ENCODE results near the gene SLC37A1.
A peak's percentile ranks its signal among the peaks of the same experiment; 100 is the strongest.

SLC37A1 gene

DNA sequence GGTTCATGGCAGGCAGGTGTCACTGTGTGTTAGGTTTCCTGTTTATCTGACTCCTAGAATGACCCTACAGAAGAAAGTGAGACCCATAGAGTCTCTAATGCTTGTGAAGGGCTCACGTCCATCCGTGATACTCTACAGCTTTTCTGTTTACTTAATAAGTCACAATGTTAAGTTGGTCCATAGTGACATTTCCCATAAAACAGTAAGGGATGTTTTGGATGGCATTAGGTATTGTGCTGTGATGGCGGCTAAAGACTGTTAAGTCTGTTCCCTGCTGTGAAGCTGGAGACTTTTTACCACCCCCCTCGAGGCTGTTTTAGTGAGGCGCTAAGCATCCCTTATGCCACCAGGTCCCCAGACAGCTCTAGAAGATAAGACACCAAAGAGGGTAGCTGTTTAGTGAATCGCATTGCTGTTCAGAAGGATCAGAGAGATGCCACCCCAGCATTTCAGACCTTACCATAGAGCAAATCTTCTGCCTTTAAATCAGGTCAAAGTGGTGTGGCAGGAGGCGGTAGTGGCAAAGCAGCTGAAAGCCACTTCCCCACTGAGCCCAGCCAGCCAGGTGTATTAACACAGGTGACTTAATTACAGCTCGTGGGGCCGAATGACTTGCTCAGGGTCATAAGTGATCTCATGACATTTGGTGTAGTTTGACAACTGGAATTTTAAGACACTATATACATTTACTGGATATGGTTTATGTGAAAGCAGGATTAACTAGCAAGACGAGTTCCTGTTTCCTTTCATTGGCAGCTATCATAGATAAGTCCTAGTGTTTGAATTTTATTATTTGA is 25.0 kb downstream of the SLC37A1 start:
- TF ChIP-seq, protein P1, sequence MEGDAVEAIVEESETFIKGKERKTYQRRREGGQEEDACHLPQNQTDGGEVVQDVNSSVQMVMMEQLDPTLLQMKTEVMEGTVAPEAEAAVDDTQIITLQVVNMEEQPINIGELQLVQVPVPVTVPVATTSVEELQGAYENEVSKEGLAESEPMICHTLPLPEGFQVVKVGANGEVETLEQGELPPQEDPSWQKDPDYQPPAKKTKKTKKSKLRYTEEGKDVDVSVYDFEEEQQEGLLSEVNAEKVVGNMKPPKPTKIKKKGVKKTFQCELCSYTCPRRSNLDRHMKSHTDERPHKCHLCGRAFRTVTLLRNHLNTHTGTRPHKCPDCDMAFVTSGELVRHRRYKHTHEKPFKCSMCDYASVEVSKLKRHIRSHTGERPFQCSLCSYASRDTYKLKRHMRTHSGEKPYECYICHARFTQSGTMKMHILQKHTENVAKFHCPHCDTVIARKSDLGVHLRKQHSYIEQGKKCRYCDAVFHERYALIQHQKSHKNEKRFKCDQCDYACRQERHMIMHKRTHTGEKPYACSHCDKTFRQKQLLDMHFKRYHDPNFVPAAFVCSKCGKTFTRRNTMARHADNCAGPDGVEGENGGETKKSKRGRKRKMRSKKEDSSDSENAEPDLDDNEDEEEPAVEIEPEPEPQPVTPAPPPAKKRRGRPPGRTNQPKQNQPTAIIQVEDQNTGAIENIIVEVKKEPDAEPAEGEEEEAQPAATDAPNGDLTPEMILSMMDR (IDR thresholded peaks at IDR 0.05), result no peak

DNA sequence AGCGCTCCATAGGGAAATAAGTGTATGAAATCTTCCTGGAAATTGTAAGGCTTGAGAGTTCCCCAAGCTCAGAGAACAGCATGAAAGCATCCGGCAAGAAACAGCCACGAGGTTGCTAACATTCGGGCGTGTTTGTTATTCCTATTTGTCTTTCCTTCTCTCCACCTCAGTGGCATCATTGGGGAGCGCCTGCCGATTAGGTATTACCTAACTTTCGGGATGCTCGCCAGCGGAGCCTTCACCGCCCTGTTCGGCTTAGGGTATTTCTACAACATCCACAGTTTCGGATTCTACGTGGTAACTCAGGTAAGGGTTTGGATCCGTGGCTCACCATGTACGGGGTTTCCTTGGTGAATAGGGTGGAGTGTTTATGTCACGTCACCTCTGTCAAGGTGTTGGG is 25.7 kb downstream of the SLC37A1 start:
- TF ChIP-seq, protein P1 (IDR thresholded peaks at IDR 0.05), result no peak

DNA sequence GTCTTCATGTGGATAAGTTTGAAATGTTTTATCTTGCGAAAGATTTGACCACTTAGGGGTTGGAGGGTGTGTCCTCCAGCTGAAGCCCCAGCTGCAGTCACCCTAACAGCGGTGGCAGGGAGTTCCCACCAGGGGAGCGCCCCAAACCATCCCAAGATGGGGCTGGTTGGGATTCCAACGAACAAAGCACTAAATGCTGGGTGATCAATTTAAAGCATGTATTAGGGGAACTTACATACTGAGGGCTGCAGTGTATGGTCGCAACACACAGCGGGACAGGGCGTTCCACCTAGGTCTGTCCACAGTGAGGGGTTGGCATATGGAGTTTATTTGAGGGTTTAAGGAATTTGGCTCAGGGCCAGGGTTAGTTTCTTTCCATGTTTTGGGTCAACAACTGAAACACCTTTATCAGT is 26.3 kb downstream of the SLC37A1 start:
- TF ChIP-seq, protein P1 (IDR thresholded peaks at IDR 0.05), result peak; percentile 10; the same call in 1 of the 2 replicates

DNA sequence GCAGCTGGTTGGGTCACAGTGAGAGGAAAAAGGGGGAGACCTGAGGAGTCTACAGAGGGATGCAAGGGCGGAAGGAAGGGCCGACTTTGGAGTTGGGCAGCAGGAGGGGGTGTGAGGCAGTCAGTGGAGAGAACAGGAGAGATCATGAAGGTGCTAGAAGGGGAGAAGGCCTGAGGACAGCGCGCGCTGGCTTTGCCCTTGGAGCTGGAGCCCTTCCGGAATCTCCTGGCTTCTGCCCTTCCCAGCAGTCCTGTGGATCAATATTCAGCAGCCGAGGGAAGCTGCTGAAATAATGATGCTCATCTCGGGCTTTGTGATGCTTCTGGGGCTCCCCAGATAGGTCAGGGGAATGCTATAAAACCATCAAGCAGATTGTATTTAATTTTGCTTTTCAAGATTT is 26.7 kb downstream of the SLC37A1 start:
- TF ChIP-seq, protein P1 (IDR thresholded peaks at IDR 0.05), result no peak

DNA sequence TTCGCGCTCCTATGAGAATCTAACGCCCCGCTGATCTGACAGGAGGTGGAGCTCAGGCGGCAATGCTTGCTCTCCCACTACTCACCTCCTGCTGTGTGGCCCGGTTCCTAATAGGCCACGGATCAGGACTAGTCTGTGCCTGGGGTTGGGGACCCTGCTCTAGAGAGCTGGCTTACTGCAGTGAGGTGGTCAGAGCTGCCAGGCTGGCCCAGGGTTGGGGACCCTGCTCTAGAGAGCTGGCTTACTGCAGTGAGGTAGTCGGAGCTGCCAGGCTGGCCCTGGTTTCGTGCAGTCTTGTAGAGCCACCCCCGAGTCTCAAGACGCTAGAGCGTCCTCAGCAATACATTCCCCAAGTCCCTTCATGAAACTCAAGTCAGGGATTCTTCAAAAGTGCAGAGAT is 27.5 kb downstream of the SLC37A1 start:
- TF ChIP-seq, protein P1 (IDR thresholded peaks at IDR 0.05), result no peak

DNA sequence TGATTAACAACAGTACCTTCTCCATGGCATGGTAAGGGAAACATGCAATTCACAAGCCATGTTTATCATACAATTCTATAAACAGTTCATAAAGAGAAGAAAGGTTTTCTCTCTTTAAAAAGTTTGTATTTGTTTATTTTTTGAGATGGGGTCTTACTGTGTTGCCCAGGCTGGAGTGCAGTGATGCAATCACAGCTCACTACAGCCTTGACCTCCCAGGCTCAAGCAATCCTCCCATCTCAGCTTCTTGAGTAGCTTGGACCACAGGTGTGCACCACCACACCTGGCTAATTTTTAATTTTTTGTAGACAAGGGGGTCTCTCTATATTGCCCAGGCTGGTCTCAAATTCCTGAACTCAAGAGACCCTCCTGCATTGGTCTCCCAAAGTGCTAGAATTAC is 28.0 kb downstream of the SLC37A1 start:
- TF ChIP-seq, protein P1 (IDR thresholded peaks at IDR 0.05), result no peak

DNA sequence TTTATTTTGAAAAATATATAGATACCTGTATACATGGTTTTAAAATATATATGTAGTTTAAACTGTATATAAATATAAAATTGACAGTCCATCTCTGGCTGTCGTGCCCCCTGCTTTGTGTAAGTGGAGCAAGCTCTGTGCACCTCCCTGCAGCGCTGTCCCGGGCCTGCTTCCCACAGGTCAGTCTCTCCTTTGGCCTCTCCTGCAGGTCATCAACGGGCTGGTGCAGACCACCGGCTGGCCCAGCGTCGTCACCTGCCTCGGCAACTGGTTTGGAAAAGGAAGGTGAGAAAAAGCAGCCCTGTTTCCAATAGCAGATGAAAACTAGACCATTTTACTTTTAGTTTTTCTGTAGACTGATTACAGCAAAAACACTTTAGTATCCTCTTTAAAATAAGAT is 28.5 kb downstream of the SLC37A1 start:
- TF ChIP-seq, protein P1 (IDR thresholded peaks at IDR 0.05), result no peak
